NCI-H128 (cell line): ENCODE measurements around the gene EHMT1.
"Not testable (repeated sequence)": the region's sequence is repeated elsewhere in the genome, so short reads cannot be mapped to it uniquely, and the experiment has no call there.

ENCODE experiments used
- DNase-seq: peaks from one replicate; lab custom pipeline; 2025; ENCODE audit not compliant: unreplicated experiment; lab: John Stamatoyannopoulos, UW

Gene EHMT1

DNA sequence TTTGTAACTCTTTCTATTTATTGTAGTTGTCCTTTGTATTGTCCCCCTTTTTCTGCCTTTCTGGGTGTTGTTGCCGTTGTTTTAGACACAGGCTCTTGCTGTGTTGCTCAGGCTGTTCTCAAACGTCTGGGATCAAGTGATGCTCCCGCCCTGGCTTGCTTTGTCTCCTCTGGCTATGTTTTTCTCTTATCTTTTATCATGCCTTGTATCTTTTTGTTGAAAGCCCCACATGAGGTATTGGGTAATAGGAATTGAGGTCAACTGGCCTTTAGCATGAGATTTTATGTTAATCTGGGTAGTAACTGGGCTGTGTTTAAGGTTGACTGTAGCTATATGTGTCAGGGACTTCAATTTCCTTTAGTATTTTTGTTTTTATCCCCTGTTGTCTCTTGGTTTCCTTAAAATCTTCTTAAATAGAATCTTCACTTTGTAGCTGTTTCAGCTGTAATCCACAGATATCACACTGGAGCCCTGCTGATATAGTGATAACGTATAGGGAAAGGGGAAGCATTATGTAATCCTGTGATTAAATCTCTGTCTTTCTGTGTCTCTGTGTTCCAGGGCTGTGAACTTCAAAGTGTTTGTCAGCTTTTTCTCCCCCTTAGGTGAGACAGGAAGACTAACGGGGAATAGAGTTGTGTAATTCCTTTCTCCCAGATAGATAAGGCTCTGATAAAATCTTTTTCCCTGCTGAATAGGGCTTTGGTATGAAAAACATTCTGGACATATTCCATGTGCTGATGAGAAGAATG lies 232.9 kb downstream of the EHMT1 start:
- no peak for DNase-seq

DNA sequence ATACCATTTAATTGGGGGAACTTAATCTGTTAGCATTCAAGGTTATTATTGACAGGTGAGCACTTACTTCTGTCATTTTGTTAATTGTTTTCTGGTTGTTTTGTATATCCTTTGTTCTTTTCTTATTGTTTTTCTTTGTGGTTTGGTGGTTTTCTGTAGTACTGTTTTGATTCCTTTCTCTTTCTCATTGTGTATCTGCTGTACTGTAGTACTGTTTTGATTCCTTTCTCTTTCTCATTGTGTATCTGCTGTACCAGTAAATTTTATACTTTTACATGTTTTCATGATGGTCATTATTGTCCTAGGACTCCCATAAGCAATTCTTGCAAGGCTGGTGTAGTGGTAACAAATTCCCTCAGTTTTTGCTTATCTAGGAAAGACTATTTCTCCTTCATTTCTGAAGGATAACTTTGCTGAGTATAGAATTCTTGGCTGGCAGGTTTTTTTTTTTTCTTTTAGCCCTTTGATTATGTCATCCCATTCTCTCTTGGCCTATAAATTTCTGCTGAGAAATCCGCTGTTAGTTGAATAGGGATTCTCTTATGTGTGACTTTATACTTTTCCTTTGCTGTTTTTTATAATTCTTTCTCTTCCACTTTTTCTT lies 234.7 kb downstream of the EHMT1 start:
- no peak for DNase-seq

DNA sequence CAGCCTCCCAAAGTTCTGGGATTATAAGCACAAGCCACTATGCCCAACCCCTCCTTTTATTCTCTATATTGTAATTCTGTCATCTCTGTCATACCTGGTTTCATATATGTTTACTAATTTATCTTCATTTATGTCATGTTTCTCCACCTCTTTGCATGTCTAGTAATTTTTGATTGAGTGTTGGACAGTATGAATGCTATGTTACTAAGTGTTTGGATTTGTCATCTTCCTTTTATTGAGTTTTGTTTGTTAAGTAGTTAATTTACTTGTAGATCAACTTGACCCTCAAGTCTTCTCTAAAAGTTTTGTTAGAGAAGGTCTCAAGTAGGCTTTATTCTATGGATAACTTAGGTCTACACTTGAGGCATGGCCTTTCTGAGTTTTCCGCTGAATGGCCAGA lies 241.6 kb downstream of the EHMT1 start:
- DNase-seq: no peak

DNA sequence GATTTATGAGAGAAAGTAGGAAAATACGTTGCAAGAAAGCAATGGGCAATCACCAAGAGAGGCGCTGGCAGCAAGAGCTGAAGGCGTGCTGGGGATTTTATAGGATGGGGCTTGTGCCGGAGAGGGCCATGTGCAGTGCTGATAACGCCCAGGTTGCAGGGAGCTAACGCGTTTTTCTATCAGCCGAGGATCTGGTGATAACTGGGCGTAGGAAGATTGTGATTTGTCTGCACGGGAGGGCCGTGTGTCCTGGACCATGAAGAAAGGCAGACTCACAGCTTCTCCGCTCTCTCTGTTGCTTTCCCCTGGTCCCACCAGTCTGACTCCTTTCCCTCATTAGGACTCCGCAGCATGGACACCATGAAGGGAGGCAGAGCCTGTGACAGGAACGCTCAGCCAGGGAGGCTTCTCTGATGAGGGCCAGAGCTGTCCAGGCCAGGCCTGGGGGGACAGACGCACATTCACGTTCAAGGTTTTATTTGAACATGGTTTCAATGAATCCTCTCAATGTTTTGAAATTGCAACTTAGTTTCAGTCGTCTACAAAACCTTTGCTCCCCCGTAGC lies 246.9 kb downstream of the EHMT1 start:
- no peak for DNase-seq

DNA sequence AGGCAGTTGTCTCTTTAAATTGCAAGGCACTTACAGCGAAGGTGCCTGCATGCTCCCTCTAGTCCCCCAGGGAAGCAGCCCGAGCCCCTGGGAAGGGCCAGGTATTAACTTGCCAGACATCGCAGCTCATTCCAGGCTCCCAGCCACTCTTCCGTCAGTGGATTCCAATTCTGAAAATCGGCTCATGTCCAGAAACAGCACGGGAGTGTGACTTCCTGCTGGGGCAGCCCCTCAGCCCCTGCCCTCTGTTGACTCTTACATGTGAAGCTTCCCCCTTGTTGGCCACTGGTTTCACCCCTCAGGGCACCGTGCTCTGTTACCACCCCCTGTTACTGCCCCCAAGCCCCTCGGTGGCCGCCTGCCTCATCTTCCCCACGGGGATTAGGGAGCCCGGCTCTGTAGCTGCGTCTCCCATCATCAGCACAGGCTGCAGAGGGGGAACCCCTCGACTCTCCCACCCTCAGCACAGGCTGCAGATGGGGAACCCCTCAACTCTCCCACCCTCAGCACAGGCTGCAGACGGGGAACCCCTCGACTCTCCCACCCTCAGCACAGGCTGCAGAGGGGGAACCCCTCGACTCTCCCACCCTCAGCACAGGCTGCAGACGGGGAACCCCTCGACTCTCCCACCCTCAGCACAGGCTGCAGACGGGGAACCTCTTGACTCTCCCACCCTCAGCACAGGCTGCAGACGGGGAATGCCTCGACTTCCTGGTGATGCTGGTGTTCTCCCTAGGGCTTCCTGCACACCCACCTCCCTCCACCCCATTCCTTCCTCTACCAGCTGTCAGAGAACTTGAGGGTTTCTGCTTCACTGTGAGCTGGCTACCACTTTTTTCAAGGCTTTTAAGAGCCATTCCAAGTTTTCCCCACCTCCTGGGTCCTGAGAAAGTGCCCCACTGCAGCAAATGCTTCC lies 247.7 kb downstream of the EHMT1 start:
- no peak for DNase-seq

DNA sequence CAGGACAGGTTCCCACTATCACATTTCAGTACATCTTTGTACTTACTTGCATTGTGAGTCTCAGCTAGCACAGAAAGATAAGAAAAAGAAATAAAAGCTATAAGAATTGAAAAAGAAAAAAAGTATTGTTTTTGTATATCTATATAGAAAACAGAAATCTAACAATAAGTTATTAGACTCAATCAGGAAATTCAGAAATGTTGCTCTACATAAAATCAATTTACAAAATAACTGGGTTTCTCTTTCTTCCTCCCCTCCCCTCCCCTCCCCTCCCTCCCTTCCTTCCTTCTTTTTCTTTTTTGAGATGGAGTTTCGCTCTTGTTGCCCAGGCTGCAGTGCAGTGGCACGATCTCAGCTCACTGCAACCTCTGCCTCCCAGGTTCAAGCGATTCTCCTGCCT lies 251.6 kb downstream of the EHMT1 start:
- no peak for DNase-seq

DNA sequence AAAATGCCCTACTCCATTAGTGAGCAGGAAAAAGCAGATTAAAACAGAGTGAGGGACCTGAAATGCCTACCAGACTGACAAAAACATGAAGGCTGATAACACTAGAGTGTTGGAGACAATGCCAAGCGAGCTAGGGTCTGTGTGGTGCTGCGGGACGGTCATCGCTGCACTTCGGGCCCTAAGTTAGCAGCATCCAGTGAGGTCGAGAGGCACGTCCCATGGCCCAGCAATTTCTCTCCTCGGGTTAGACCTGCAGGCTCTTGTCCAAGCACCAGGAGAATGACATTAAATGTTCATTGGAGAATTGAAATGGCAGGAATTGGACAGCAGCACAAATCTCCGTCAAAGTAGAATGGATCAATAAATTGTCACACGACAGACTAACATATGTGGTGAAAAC lies 253.5 kb downstream of the EHMT1 start:
- no peak for DNase-seq

DNA sequence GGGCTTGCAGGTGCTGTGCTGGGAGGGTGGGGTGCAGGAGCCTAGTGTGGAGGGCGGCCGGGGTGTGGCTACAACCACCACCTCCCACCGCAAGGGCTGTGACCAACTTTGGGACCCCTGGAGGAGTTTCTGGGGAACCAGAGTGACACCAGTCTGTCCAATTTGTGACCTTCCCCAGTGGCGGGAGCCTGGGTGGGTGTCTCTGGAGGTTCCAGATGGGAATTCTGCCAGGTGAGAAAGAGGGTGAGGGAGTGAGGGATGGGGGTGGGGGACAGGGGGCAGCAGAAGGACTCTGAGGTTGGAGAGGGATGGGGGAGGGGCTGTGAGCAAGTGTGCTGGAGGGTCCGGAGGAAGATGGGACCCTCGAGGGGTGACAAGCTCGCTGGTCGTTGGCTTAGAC lies 254.6 kb downstream of the EHMT1 start:
- DNase-seq: no peak

DNA sequence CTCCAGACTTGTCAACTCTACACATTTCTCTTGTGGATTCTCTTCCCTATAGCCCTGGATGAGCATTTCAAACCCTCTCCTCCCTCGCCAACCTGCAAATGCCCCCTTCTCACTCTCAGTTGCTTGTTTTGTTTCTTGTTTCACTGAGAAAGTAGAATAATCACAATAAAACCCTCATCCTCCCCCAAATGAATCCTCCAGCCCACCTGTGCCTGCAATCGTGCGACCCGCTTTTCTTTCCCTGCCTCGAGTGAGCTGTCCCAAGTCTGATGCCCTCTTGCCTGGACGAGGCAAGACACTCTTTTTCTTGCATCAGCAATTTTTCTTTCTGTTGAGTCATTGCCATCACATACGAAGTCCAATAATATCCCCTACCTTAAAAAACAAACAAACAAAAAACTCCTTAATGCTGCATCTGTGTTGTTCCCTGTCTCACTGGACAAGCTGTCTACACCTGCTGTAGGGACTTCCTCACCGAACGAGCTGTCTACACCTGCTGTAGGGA lies 255.1 kb downstream of the EHMT1 start:
- no peak for DNase-seq

DNA sequence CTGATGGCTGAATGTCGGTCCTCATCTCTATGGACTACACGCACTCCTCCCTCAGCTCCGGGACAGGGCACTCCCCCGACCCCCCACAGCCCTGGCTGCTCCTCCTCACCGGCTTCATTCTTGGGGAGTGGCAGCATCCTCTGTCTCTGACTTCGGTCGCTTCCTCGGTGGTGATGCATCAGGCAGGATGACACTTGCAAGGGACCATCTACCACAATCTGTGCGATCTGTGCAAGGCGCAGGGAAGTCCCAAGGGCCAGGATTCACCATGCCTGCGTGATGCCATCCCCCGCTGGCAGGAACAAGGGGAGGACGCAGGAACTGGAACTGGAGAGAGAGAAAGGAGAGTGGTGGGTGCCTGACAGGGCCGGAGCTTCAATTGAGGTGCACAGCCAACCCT lies 256.5 kb downstream of the EHMT1 start:
- no peak for DNase-seq

DNA sequence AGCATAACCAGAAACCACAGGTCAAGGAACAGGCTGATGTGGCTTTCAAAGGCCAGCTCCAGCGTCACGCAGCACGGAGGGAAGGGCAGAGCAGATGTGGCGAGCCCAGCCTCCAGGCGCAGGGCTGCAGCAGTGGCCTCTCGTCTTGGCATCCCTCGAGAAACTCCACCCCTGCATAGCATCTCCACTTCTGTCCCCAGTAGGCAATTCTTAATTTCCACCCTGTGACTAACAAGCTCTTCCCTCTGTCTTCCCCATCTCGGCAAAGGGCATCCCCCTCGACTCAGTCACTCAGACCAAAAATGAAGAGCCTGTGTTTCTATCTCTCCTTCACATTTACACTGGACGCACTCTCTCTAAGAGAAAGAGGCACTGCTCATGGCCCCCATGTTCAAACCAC lies 257.0 kb downstream of the EHMT1 start:
- DNase-seq: no peak

DNA sequence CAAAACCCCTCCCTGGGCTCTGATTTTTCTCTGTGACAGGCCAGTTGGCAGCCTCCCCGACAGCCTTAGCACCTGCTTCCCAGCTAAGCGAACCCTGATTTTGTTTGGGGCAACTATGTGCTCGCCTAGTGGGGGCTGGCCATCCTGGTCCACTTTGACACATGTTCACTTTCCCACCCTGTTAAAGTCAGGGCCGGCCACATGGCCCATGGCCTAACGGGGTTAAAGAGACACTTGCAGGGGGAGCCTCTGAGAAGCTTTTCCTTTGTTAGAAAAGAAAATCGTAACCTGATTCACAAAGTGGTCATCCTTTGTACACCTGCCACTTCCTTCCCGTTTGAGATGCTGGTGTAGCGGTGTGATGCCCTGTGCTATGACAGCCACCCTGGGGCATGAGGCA lies 257.5 kb downstream of the EHMT1 start:
- no peak for DNase-seq

DNA sequence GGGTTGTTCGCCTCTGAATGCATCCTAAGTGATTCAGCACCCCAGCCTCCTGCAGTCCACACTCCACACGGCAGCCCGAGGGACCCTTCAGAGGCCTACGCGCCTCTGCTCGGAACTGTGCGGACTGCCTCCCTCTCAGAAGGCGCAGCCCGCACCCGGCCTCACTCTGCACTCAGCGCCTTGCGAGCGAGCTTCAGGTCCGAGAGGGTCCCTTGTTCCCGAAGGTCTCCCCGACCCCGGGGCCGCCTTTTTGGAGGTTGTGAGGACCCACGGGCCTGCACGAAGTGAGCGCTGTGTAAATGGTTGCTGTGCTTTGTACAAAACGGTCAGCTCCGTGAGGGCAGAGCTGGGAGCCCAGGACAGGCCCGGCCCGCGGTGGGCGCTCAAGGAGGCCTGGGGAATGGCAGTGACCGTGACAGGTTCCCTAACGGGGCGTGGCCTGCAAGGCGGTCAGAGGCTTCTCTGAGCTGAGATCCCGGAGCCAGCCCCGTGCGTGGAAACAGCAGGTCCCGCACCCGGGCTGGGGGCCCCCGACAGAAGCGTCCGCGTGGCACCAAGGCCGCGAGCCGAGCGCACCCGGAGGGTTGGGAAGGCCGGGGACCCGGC lies 258.1 kb downstream of the EHMT1 start:
- no peak for DNase-seq

DNA sequence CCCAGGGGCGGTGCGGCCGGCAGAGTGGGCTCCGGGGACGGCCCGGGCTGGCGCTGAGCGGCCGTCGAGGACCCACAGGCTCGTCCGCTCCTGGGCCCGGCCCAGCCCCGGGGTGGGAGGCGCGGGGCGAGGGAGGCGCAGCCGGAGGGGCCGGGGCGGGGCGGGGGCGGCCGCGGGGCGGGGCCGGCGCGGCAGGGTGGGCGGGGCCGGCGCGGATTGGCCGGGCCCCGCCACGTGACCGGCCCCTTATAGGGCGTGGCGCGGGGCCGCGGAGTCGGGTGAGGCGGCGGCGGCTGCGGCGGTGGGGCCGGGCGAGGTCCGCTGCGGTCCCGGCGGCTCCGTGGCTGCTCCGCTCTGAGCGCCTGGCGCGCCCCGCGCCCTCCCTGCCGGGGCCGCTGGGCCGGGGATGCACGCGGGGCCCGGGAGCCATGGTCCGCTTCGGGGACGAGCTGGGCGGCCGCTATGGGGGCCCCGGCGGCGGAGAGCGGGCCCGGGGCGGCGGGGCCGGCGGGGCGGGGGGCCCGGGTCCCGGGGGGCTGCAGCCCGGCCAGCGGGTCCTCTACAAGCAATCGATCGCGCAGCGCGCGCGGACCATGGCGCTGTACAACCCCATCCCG lies 258.8 kb downstream of the EHMT1 start, which contains the start of gene CACNA1B:
Gene CACNA1B (plus strand): TSS at position 277 of the 617 bp plus-strand sequence. CDS start 152 bp downstream, at position 429.
- not testable (repeated sequence) for DNase-seq

DNA sequence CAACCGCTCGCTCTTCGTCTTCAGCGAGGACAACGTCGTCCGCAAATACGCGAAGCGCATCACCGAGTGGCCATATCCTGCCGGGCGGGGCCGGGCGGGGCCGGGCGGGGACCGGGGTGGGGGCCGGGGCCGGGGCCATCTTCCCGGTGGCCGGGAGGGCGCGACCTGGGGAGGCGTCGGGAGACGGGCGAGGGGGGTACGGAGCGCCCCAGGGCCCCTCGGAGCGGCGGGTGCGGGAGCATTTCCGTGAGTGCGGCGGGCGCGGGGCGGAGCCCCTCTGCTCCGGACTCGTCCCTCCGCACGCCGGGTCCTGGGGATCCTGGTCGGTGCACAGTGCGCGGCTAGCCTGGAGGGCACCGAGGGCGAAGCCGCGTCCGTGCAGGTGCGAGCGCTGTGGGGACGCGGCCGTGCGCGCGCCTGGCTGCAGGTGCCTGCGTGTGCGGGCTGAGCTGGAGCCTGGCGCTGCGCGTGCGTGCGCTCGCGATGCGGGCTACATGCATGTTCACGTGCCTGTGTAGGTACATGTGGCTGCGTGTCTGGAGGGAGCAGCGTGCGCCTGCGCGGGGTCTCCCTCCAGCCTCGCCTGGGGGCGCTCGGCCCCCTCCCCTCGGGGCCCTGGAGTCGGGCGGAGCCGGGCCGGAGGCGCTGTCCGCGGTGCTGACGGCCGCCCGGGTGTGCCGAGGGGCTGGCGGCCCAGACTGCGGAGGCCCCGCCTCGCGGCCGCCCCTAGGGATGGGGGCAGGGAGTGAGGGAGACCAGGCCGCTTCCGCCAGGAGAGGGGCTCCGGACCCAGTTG lies 259.5 kb downstream of the EHMT1 start:
- no peak for DNase-seq

DNA sequence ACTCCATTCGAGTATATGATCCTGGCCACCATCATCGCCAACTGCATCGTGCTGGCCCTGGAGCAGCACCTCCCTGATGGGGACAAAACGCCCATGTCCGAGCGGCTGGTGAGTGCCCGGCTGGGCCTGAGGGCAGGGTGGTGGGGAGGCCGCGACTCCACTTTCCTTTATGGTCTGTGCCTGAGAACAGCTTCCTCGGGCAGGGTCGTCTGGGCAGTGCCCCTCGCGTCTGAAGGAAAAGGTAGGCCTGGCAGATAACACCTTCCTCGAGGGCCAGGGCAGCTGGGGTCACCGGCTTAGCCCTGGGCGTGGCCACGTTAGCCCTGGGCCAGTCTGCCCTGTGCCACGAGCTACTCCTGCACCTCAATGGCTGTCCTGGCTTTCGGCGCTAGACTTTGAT lies 260.2 kb downstream of the EHMT1 start:
- DNase-seq: no peak

DNA sequence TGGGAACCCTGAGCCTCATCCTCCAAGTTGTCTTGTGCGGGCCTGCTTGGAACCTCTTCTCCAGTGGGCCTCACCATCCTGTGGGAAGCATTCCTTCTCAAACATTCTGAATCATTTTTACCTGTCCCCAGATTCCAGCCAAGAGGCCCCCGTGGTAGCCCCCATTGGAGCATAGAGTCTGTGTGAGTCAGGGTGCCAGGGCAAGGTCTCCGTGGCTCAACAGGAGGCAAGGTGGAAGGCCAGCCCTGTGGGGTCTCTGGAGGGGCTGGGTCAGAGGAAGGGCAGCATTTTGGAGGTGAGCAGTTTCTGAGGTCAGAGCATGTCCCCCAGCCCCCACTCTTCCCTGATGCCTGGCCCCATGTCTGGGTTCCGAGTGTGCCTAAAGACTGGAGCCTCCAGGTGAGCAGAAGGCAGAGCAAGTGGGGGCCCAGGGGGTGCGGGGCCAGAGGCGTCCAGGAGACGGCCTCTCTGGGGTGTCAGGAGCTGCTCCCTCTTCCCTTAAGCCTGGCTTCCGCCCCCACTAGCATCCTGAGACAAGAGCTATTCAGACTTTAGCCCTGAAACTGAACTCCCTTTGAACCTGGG lies 260.9 kb downstream of the EHMT1 start:
- no peak for DNase-seq

DNA sequence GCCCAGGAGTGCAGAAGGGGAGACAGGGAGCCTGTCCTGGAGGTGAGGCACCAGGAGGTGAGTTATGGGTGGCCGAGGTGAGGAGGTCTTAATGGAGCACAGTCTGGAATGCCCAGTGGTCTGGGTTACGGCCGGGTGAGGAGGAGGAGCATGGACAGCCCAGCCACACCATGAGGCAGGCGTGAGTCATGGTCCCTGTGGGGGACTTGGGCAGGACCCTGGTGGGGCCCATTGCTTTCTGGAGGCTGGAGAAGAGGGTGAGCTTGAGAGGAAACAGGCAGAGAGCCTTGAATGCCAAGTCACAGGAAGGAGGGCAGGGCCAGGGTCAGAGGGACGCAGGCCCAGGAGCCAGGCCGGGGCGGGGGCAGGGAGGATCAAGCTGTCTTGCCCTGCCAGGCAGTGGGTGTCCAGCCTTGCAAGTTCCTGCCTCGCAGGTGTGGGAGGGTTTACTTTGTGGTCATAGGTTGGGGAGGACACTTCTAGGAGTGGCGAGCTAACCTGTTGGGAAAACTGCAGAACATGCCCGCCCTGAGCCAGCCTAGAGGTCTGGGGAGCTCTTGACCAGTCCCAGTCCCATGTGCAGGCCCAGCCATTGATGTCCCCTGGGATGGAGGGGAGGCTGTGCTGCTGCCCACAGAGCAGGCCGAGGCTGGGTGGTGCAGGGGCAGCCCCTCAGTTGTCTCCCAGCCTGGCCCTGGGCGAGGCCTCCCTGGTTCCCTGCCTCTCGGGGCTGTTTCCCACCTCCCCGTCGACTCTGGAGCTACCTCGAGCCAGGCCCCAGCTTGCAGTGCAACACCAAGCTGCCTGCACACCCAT lies 261.6 kb downstream of the EHMT1 start:
- DNase-seq: no peak
